Medulla oblongata (tissue), 1 donor: Measurements from ENCODE around the gene TSPY9.
"Not testable (repeated sequence)": the region's sequence is repeated elsewhere in the genome, so short reads cannot be mapped to it uniquely, and the experiment has no call there.

Source experiments
- DNase-seq: peaks from one replicate; pipeline ENCODE4 v3.0.0-alpha.2; 2015; ENCODE audit errors: extremely low spot score

The TSPY9 gene, protein sequence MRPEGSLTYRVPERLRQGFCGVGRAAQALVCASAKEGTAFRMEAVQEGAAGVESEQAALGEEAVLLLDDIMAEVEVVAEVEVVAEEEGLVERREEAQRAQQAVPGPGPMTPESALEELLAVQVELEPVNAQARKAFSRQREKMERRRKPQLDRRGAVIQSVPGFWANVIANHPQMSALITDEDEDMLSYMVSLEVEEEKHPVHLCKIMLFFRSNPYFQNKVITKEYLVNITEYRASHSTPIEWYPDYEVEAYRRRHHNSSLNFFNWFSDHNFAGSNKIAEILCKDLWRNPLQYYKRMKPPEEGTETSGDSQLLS

DNA sequence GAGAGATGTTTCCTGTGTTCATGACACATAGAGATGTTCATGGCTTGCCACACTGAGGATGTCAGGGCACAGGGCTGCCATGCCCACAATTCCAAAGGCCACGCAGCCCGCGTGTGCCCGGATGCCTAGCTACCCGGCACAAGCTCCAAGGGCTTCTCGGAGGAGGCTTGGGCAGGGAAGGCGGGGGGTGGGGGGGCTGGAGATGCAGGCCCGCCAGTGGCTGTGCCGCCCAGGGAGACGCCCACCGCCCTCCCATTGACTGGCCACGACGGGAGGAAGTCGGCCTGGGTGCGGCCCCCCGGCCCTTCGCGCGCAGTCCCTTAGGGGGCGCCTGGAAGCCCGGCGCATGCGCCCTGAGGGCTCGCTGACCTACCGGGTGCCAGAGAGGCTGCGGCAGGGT, at the start of gene TSPY9:
Gene TSPY9, plus strand, starts transcription at position 301 of the 400 bp plus-strand sequence. Its CDS starts 46 bp downstream, at position 347.
- DNase-seq = not testable (repeated sequence)

DNA sequence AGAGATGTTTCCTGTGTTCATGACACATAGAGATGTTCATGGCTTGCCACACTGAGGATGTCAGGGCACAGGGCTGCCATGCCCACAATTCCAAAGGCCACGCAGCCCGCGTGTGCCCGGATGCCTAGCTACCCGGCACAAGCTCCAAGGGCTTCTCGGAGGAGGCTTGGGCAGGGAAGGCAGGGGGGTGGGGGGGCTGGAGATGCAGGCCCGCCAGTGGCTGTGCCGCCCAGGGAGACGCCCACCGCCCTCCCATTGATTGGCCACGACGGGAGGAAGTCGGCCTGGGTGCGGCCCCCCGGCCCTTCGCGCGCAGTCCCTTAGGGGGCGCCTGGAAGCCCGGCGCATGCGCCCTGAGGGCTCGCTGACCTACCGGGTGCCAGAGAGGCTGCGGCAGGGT, 20.4 kb upstream of the TSPY9 start, which contains the start of gene TSPY1:
Gene TSPY1, plus strand, starts transcription at position 301 of the 400 bp plus-strand sequence. Its CDS starts 46 bp downstream, at position 347.
- DNase-seq = not testable (repeated sequence)

DNA sequence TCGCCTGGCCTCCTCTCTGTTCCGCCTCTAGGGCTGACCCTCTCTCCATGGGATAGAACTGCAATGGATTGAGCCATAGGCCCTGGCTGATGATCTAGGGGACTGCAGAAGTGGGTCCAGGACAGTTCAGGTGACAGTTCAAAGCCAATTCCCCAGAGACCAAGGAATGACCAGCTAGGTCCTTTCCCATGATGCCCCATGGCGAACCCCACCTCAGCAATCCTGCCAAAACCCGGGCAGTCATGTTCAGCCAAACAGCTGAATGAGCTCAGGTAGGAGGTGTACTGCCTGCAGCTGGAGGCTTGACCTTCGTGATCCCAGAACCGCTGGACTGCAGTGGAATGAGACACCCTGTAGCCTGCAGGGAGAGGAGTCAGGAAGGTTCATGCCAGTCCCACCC, 17.3 kb downstream of the TSPY9 start:
- DNase-seq = not testable (repeated sequence)

DNA sequence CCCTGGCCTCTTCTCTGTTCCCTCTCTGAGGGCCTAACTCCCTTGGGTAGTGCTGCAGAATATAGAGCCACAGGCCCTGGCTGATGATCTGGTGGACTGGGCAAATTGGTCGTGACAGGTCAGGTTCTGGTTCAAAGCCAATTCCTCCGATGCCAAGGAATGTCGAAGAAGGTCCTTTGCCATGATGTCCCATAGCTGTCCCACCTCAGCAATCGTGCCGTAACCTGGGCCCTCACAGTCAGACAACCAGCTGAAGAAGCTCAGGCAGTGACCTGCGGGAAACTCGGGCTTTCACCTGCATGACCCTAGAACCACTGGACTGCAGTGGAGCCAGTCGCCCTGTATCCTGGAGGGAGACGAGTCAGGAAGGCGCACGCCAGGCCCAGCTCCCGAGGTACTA, 29.2 kb downstream of the TSPY9 start:
- not testable (repeated sequence) for DNase-seq

DNA sequence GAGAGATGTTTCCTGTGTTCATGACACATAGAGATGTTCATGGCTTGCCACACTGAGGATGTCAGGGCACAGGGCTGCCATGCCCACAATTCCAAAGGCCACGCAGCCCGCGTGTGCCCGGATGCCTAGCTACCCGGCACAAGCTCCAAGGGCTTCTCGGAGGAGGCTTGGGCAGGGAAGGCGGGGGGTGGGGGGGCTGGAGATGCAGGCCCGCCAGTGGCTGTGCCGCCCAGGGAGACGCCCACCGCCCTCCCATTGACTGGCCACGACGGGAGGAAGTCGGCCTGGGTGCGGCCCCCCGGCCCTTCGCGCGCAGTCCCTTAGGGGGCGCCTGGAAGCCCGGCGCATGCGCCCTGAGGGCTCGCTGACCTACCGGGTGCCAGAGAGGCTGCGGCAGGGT, 40.5 kb downstream of the TSPY9 start, which contains the start of gene TSPY10:
Gene TSPY10, plus strand, starts transcription at position 301 of the 400 bp plus-strand sequence. Its CDS starts 46 bp downstream, at position 347.
- DNase-seq = not testable (repeated sequence)
